Measurements from ENCODE around the gene TMEM204.
A peak's percentile ranks its signal among the peaks of the same experiment; 100 is the strongest.

Gene TMEM204

GRCh38 chr16:1495211-1495888, 38.1 kb upstream of the TMEM204 start:
- Mint-ChIP-seq H3K9me3 (no peaks in the 10 kb centered on the region), H3K4me3 (peak overlapping the region; percentile 39), H3K27me3 (no peaks in the 10 kb centered on the region), H3K36me3 (peaks cover 7% of the 10 kb centered on the region), H3K4me1 (peaks cover 10% of the 10 kb centered on the region), H3K27ac (no peak overlapping the region)

- no peaks in the 10 kb centered on the region for H3K9me3 Mint-ChIP-seq
- H3K27ac Mint-ChIP-seq = peak overlapping the region; percentile 55
- H3K4me3 Mint-ChIP-seq = no peak overlapping the region
- H3K27me3 Mint-ChIP-seq = no peaks in the 10 kb centered on the region
- H3K4me1 Mint-ChIP-seq = peaks cover 10% of the 10 kb centered on the region
- H3K36me3 Mint-ChIP-seq = peaks cover 7% of the 10 kb centered on the region
These were observed 37.6 kb upstream of the TMEM204 start for GRCh38 chr16:1495889-1496262.

- no peaks in the 10 kb centered on the region for H3K27me3 Mint-ChIP-seq
- peaks cover 10% of the 10 kb centered on the region for H3K4me1 Mint-ChIP-seq
- no peak overlapping the region for H3K4me3 Mint-ChIP-seq
- no peak overlapping the region for H3K27ac Mint-ChIP-seq
- no peaks in the 10 kb centered on the region for H3K9me3 Mint-ChIP-seq
- peaks cover 7% of the 10 kb centered on the region for H3K36me3 Mint-ChIP-seq
These were observed 37.0 kb upstream of the TMEM204 start for GRCh38 chr16:1496464-1496863.

- Mint-ChIP-seq H3K9me3 (no peaks in the 10 kb centered on the region), H3K4me3 (no peak overlapping the region), H3K27ac (no peak overlapping the region), H3K4me1 (peaks cover 10% of the 10 kb centered on the region), H3K36me3 (peaks cover 7% of the 10 kb centered on the region), H3K27me3 (no peaks in the 10 kb centered on the region)
These were observed 36.4 kb upstream of the TMEM204 start for GRCh38 chr16:1497014-1497598.

- H3K4me1 Mint-ChIP-seq = no peaks in the 10 kb centered on the region
- H3K36me3 Mint-ChIP-seq = peaks cover 13% of the 10 kb centered on the region
- H3K27ac Mint-ChIP-seq = no peak overlapping the region
- H3K27me3 Mint-ChIP-seq = no peaks in the 10 kb centered on the region
- no peak overlapping the region for H3K4me3 Mint-ChIP-seq
- H3K9me3 Mint-ChIP-seq = no peaks in the 10 kb centered on the region
These were observed 34.4 kb upstream of the TMEM204 start for GRCh38 chr16:1498899-1499676.

- Mint-ChIP-seq H3K27me3 (no peaks in the 10 kb centered on the region), H3K4me1 (no peaks in the 10 kb centered on the region), H3K9me3 (no peaks in the 10 kb centered on the region), H3K27ac (no peak overlapping the region), H3K36me3 (peaks cover 13% of the 10 kb centered on the region), H3K4me3 (no peak overlapping the region)
These were observed 33.6 kb upstream of the TMEM204 start for GRCh38 chr16:1499756-1500464.

- Mint-ChIP-seq H3K4me1 (no peaks in the 10 kb centered on the region), H3K4me3 (no peak overlapping the region), H3K27me3 (no peaks in the 10 kb centered on the region), H3K36me3 (peaks cover 13% of the 10 kb centered on the region), H3K27ac (no peak overlapping the region), H3K9me3 (no peaks in the 10 kb centered on the region)
These were observed 32.9 kb upstream of the TMEM204 start for GRCh38 chr16:1500465-1501150.

- no peaks in the 10 kb centered on the region for H3K4me1 Mint-ChIP-seq
- H3K36me3 Mint-ChIP-seq = peaks cover 12% of the 10 kb centered on the region
- H3K9me3 Mint-ChIP-seq = no peaks in the 10 kb centered on the region
- no peaks in the 10 kb centered on the region for H3K27me3 Mint-ChIP-seq
- no peak overlapping the region for H3K27ac Mint-ChIP-seq
- no peak overlapping the region for H3K4me3 Mint-ChIP-seq
These were observed 31.8 kb upstream of the TMEM204 start for GRCh38 chr16:1501630-1502029.

- Mint-ChIP-seq H3K4me1 (no peaks in the 10 kb centered on the region), H3K4me3 (no peak overlapping the region), H3K36me3 (peaks cover 9% of the 10 kb centered on the region), H3K27me3 (no peaks in the 10 kb centered on the region), H3K27ac (no peak overlapping the region), H3K9me3 (no peaks in the 10 kb centered on the region)
These were observed 31.1 kb upstream of the TMEM204 start for GRCh38 chr16:1502092-1503004.

GRCh38 chr16:1503110-1503955, 30.1 kb upstream of the TMEM204 start:
- no peak overlapping the region for H3K27ac Mint-ChIP-seq
- no peaks in the 10 kb centered on the region for H3K27me3 Mint-ChIP-seq
- peaks cover 9% of the 10 kb centered on the region for H3K36me3 Mint-ChIP-seq
- no peaks in the 10 kb centered on the region for H3K4me1 Mint-ChIP-seq
- H3K4me3 Mint-ChIP-seq = no peak overlapping the region
- no peaks in the 10 kb centered on the region for H3K9me3 Mint-ChIP-seq

GRCh38 chr16:1505073-1505844, 28.2 kb upstream of the TMEM204 start:
- Mint-ChIP-seq H3K36me3 (peaks cover 6% of the 10 kb centered on the region), H3K27me3 (no peaks in the 10 kb centered on the region), H3K4me1 (no peaks in the 10 kb centered on the region), H3K27ac (no peak overlapping the region), H3K4me3 (no peak overlapping the region), H3K9me3 (no peaks in the 10 kb centered on the region)

GRCh38 chr16:1505912-1506311, 27.6 kb upstream of the TMEM204 start:
- H3K9me3 Mint-ChIP-seq = no peaks in the 10 kb centered on the region
- peaks cover 6% of the 10 kb centered on the region for H3K36me3 Mint-ChIP-seq
- H3K4me3 Mint-ChIP-seq = no peak overlapping the region
- no peaks in the 10 kb centered on the region for H3K27me3 Mint-ChIP-seq
- no peaks in the 10 kb centered on the region for H3K4me1 Mint-ChIP-seq
- H3K27ac Mint-ChIP-seq = no peak overlapping the region

GRCh38 chr16:1506494-1507213, 26.8 kb upstream of the TMEM204 start:
- Mint-ChIP-seq H3K4me1 (no peaks in the 10 kb centered on the region), H3K9me3 (no peaks in the 10 kb centered on the region), H3K4me3 (no peak overlapping the region), H3K27ac (no peak overlapping the region), H3K27me3 (no peaks in the 10 kb centered on the region), H3K36me3 (peaks cover 6% of the 10 kb centered on the region)
